Liver (tissue), 9 donors: Measurements from ENCODE around the gene ALB. TPM values are rescaled to one million over a fixed set of nuclear protein-coding genes. Genes with fewer than 3 reads are reported as not detected.

ENCODE experiments used
- DNase-seq: peaks from one replicate; pipeline ENCODE4 v3.0.0-alpha.2; 2017; ENCODE audit warnings: low spot score
- H3K27ac ChIP-seq, 2 donors: one replicate each; pipeline ENCODE4 v1.7.0; 2013; ENCODE audit warnings: inconsistent platforms in 2 of 2, low read length in 2 of 2, control low read depth in 1 of 2, low read depth in 1 of 2, mild to moderate bottlenecking in 1 of 2
- H3K27me3 ChIP-seq, 4 donors: one replicate each; pipeline versions ENCODE4 v1.6.1 to v1.7.0; 2013; ENCODE audit warnings: low read length in 3 of 4, inconsistent platforms in 1 of 4, mild to moderate bottlenecking in 1 of 4, moderate library complexity in 1 of 4; ENCODE audit not compliant: control insufficient read depth in 4 of 4, insufficient read depth in 4 of 4
- H3K36me3 ChIP-seq, 4 donors: one replicate each; pipeline versions ENCODE4 v1.6.1 to v1.7.0; 2013; ENCODE audit warnings: low read length in 3 of 4, mild to moderate bottlenecking in 3 of 4, low read depth in 1 of 4, moderate library complexity in 1 of 4; ENCODE audit not compliant: control insufficient read depth in 4 of 4, insufficient read depth in 3 of 4
- H3K4me1 ChIP-seq, 4 donors: one replicate each; pipeline versions ENCODE4 v1.6.1 to v1.7.0; 2013; ENCODE audit warnings: low read length in 3 of 4, mild to moderate bottlenecking in 3 of 4, moderate library complexity in 1 of 4; ENCODE audit not compliant: control insufficient read depth in 4 of 4, insufficient read depth in 4 of 4
- H3K4me3 ChIP-seq, 3 donors: one replicate each; pipeline versions ENCODE4 v1.6.1 to v1.7.0; 2013; ENCODE audit warnings: low read length in 3 of 3, control low read depth in 1 of 3, low read depth in 1 of 3, mild to moderate bottlenecking in 1 of 3
- H3K9ac ChIP-seq, 2 donors: one replicate each; pipeline ENCODE4 v1.7.0; 2013; ENCODE audit warnings: low read length in 2 of 2, mild to moderate bottlenecking in 2 of 2, moderate library complexity in 2 of 2, control low read depth in 1 of 2, low read depth in 1 of 2
- H3K9me3 ChIP-seq, 4 donors: one replicate each; pipeline versions ENCODE4 v1.6.1 to v1.7.0; 2013; ENCODE audit warnings: low read length in 3 of 4; ENCODE audit not compliant: control insufficient read depth in 4 of 4
- ATF3 ChIP-seq: IDR thresholded peaks from 2 replicates; pipeline ENCODE4 v1.6.1; 2016; ENCODE audit warnings: antibody characterized with exemption
- EGR1 ChIP-seq, 2 donors: IDR thresholded peaks; 2 replicates each; pipeline ENCODE4 v1.6.1; 2016 to 2018; ENCODE audit warnings: antibody characterized with exemption in 2 of 2, low read depth in 2 of 2
- FOXA1 ChIP-seq: IDR thresholded peaks from 2 replicates; pipeline ENCODE4 v1.6.1; 2016; ENCODE audit warnings: antibody characterized with exemption
- FOXA2 ChIP-seq: IDR thresholded peaks from 2 replicates; pipeline ENCODE4 v1.6.1; 2016; ENCODE audit warnings: antibody characterized with exemption
- HNF4A ChIP-seq, 2 donors: conservative IDR thresholded peaks; 2 replicates each; pipeline ENCODE4 v1.6.1; 2016; ENCODE audit warnings: antibody characterized with exemption in 2 of 2, mild to moderate bottlenecking in 2 of 2
- HNF4G ChIP-seq: IDR thresholded peaks from 2 replicates; pipeline ENCODE4 v1.6.1; 2016; ENCODE audit warnings: antibody characterized with exemption
- JUND ChIP-seq, 2 donors: IDR thresholded peaks; 2 replicates each; pipeline ENCODE4 v1.6.1; 2016; ENCODE audit warnings: antibody characterized with exemption in 2 of 2
- NR2F2 ChIP-seq: IDR thresholded peaks from 2 replicates; pipeline ENCODE4 v1.6.1; 2016; ENCODE audit warnings: antibody characterized with exemption
- RAD21 ChIP-seq, 2 donors: IDR thresholded peaks; 2 replicates each; pipeline ENCODE4 v1.6.1; 2016; ENCODE audit warnings: antibody characterized with exemption in 2 of 2, mild to moderate bottlenecking in 2 of 2
- REST ChIP-seq: IDR thresholded peaks from 2 replicates; pipeline ENCODE4 v1.6.1; 2016; ENCODE audit warnings: antibody characterized with exemption, mild to moderate bottlenecking
- RXRA ChIP-seq, 2 donors: IDR thresholded peaks; 2 replicates each; pipeline ENCODE4 v1.6.1; 2017 to 2018; ENCODE audit warnings: antibody characterized with exemption in 2 of 2, mild to moderate bottlenecking in 1 of 2
- SP1 ChIP-seq: IDR thresholded peaks from 2 replicates; pipeline ENCODE4 v1.6.1; 2018; ENCODE audit warnings: antibody characterized with exemption, mild to moderate bottlenecking
- TAF1 ChIP-seq: conservative IDR thresholded peaks from 2 replicates; pipeline ENCODE4 v1.6.1; 2016; ENCODE audit warnings: antibody characterized with exemption, mild to moderate bottlenecking
- YY1 ChIP-seq: IDR thresholded peaks from 2 replicates; pipeline ENCODE4 v1.6.1; 2016; ENCODE audit warnings: antibody characterized with exemption, mild to moderate bottlenecking
- ZBTB33 ChIP-seq: IDR thresholded peaks from 2 replicates; pipeline ENCODE4 v1.6.1; 2016; ENCODE audit warnings: antibody characterized with exemption
- WGBS: extraction: QIAGEN DNeasy Blood & Tissue Kit; methylation state at CpG from one replicate; pipeline ENCODE4 v1.1.7; 2013; 5-methylcytosine and 5-hydroxymethylcytosine counted together
- polyA plus RNA-seq, 2 donors: library from polyadenylated mRNA; stranded (reverse) in 1 of 2; unstranded in 1 of 2; fragments of 200-250 nt in 1 of 2; fragments of >200 nt in 1 of 2; fragmentation: Nextera tagmentation in 1 of 2; extraction: Ambion mirVana in 1 of 2; gene quantifications; one replicate each; pipeline versions ENCODE4 v1.2.1 to v1.2.3, GENCODE V29; 2013 to 2015
- total RNA-seq, 2 donors: library from RNA; depleted of rRNA; stranded (reverse); fragments of >200 nt; gene quantifications; one replicate each; pipeline ENCODE4 v1.2.3, GENCODE V29; 2014
- TF ChIP-seq, protein P1 (sequence below): fragments of 150-350 bp; IDR thresholded peaks from 2 replicates; pipeline ENCODE4 v1.5.1; 2017; ENCODE audit warnings: improper control_type of control experiment, low read depth, low read length; ENCODE audit not compliant: missing input control
- TF ChIP-seq, protein P2 (sequence below): IDR thresholded peaks from 2 replicates; pipeline ENCODE4 v1.6.1; 2016; ENCODE audit warnings: antibody characterized with exemption
- donor health status: healthy.
- donor health status: healthy.
- donor health status: healthy.
- donor health status: healthy.
- donor health status: healthy.

The ALB gene
- total and polyA plus RNA-seq, 4 donors, result 33,161 to 59,987 (median 35,513) TPM

DNA sequence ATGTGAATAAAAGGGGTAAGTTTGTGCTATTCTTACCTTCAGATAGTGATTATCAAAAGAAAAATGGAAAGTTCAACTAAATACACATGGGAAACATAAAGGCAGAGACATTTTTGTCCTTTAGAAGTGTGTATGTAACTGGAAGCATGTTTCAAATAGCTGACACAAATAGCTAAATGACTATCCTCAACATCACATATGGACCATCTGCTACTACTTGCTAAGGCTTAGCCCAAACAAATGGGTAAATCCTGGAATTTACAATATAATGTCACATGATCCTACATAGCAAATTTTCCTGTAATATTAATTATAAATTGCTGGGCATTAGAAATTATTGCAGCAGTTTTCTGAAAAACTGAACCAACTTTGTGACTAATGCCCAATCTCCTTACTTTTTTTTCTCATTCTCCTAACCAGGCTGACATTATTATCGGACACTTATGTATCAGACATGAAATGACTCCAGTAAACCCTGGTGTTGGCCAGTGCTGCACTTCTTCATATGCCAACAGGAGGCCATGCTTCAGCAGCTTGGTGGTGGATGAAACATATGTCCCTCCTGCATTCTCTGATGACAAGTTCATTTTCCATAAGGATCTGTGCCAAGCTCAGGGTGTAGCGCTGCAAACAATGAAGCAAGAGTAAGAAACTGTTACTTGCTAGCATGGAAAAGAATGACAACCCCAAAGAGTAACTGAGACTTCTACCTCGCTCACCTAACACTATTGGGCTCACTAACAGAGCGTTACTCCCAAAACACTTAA is 48.1 kb downstream of the ALB start:
- no peaks in the 10 kb centered on the region for H3K27me3 ChIP-seq
- H3K9ac ChIP-seq, result no peak overlapping the region
- WGBS, result 93% methylated on average over 4 of the region's 4 CpGs
- H3K9me3 ChIP-seq, result no peaks in the 10 kb centered on the region
- no peak for DNase-seq
- no peak overlapping the region for H3K27ac ChIP-seq
- TF ChIP-seq SP1 (no peak), ATF3 (no peak), TAF1 (no peak), NR2F2 (no peak), FOXA1 (no peak), HNF4A (conservative IDR thresholded peaks at IDR 0.05) (no peak), YY1 (no peak), ZBTB33 (no peak), RXRA (IDR thresholded peaks at IDR 0.05) (no peak), JUND (IDR thresholded peaks at IDR 0.05) (no peak)
- TF ChIP-seq, protein P1, sequence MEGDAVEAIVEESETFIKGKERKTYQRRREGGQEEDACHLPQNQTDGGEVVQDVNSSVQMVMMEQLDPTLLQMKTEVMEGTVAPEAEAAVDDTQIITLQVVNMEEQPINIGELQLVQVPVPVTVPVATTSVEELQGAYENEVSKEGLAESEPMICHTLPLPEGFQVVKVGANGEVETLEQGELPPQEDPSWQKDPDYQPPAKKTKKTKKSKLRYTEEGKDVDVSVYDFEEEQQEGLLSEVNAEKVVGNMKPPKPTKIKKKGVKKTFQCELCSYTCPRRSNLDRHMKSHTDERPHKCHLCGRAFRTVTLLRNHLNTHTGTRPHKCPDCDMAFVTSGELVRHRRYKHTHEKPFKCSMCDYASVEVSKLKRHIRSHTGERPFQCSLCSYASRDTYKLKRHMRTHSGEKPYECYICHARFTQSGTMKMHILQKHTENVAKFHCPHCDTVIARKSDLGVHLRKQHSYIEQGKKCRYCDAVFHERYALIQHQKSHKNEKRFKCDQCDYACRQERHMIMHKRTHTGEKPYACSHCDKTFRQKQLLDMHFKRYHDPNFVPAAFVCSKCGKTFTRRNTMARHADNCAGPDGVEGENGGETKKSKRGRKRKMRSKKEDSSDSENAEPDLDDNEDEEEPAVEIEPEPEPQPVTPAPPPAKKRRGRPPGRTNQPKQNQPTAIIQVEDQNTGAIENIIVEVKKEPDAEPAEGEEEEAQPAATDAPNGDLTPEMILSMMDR, result no peak
- peaks cover 0 to 28% (median 8%) of the 10 kb centered on the region in 4 donors for H3K4me1 ChIP-seq
- H3K36me3 ChIP-seq, result no peaks in the 10 kb centered on the region
- no peak overlapping the region for H3K4me3 ChIP-seq

DNA sequence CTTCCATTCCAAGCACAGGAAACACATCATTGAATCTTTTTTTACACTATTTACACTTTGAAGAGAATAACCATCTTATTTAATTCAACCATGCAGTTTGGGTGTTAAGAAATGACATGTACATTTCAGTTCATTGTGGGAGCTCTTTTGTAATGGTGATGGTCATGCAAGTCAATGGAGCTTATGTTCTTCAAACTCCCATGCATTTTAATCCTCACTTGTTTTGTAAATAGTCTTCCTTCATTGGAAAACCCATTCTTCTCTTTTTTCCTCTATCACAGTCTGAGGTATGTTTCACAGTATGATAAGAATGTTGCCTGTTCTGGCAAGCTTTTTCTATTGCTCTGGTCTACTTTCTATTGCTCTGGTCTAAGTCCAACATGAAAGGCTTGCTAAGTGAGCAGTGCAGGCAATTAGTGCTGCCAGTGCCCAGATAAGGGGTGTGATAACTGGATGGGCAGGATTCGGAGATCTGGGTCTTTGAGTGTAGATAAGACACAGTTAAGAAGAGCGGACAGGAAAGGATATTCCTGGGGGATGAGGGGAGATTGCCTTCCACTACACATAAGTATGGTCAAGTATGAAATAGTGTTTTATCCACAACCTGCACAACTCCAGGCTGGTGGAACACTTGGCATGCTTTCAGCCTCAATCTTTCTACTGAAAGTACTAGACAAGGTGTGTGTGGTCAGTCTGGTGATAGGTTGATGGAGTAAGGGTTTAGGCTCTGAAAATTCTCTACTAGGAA is 49.0 kb downstream of the ALB start:
- H3K4me1 ChIP-seq, result peaks cover 0 to 25% (median 8%) of the 10 kb centered on the region in 4 donors
- 32% methylated on average over 2 of the region's 2 CpGs for WGBS
- no peak for TF ChIP-seq EGR1 (IDR thresholded peaks at IDR 0.05; ENCODE audit: low read depth in 2 of 2)
- no peak for TF ChIP-seq FOXA2
- TF ChIP-seq, protein P2, sequence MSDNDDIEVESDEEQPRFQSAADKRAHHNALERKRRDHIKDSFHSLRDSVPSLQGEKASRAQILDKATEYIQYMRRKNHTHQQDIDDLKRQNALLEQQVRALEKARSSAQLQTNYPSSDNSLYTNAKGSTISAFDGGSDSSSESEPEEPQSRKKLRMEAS, result no peak
- no peak for TF ChIP-seq SP1
- no peak for TF ChIP-seq FOXA1
- TF ChIP-seq JUND (IDR thresholded peaks at IDR 0.05), result no peak
- TF ChIP-seq RAD21 (IDR thresholded peaks at IDR 0.05), result no peak
- peak; percentile 5 for TF ChIP-seq ZBTB33
- TF ChIP-seq NR2F2, result no peak
- no peak for TF ChIP-seq RXRA (IDR thresholded peaks at IDR 0.05)
- no peak for TF ChIP-seq TAF1
- peak; percentile 4 for TF ChIP-seq REST
- TF ChIP-seq YY1, result peak; percentile 18
- TF ChIP-seq HNF4G, result peak; percentile 25
- no peak for TF ChIP-seq ATF3

More for the DNA sequence above, 49.0 kb downstream of the ALB start:
- Histone ChIP-seq H3K9ac (no peak overlapping the region), H3K27ac (peak overlapping the region; percentile 48 to 64), H3K36me3 (no peaks in the 10 kb centered on the region), H3K9me3 (no peaks in the 10 kb centered on the region), H3K4me3 (peak overlapping the region in 1 of 3 donors; percentile 40), H3K27me3 (no peaks in the 10 kb centered on the region)
- DNase-seq, result no peak
